HG02763 (cell line): ENCODE results near the gene EEF1A1.
"Not testable (repeated sequence)": the region's sequence is repeated elsewhere in the genome, so short reads cannot be mapped to it uniquely, and the experiment has no call there.

ENCODE experiments used
- ATAC-seq: cut with Tn5 transposase; IDR thresholded peaks from one replicate; pipeline ENCODE4 v1.9.1; 2021; ENCODE audit warnings: mild to moderate bottlenecking, moderate library complexity; ENCODE audit not compliant: unreplicated experiment

Gene EEF1A1

DNA sequence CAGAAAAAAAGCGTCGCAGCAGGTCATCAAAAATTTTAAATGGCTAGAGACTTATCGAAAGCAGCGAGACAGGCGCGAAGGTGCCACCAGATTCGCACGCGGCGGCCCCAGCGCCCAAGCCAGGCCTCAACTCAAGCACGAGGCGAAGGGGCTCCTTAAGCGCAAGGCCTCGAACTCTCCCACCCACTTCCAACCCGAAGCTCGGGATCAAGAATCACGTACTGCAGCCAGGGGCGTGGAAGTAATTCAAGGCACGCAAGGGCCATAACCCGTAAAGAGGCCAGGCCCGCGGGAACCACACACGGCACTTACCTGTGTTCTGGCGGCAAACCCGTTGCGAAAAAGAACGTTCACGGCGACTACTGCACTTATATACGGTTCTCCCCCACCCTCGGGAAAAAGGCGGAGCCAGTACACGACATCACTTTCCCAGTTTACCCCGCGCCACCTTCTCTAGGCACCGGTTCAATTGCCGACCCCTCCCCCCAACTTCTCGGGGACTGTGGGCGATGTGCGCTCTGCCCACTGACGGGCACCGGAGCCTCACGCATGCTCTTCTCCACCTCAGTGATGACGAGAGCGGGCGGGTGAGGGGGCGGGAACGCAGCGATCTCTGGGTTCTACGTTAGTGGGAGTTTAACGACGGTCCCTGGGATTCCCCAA is at the start of gene EEF1A1:
EEF1A1 (minus strand) TSS at position 345 of the 663 bp plus-strand sequence. CDS start 1,006 bp downstream, outside the sequence.
- peak; percentile 70 for ATAC-seq

DNA sequence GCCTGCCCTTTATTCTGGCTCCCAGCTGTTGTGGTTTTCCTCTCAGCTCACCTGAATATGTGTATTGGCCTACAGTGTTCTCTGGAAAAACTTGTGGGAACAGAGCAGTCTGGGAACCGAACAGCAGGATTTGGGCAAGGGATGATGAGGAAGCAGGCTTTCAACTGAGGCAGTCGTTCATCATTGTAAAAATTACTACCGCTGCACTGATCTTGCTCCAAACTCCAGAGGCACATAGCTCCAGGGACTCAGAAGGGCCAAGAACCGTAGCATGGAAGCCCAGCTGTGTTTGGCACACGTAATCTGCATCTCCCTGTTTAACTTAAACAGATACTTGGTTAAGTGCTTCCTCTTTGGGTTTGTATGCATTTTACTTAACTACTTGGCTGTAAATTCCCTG is 48.3 kb upstream of the EEF1A1 start:
- ATAC-seq = no peak

DNA sequence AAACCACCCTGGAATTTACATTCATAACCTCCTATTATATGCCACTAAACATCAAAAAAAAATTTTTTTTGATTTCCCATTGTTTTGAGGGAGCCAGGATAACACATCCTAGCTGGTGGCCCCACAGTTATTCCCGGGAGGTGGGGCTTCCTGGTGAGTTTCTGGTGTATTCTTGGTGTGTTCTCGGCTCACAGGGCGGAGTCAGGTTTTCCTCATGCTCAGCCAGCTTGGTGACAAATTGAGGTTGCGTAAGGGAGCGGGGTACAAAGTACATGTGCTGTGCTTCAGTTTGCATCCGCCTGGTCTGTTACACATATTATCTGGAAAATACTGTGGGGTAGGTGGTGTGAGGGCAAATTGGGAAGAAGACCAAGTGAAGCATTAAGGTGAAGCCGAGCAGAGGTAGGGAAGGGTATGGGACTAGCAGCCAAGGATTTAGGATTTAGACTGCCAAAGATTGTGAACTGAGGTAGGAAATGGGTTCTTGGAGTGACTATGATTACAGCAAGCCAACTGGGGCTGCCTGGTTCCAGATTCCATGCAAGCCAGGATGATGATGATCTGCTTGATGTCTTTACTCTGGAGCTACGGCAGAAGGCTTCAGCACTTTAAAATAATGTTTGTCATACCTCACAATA is 46.2 kb upstream of the EEF1A1 start:
- ATAC-seq = no peak

DNA sequence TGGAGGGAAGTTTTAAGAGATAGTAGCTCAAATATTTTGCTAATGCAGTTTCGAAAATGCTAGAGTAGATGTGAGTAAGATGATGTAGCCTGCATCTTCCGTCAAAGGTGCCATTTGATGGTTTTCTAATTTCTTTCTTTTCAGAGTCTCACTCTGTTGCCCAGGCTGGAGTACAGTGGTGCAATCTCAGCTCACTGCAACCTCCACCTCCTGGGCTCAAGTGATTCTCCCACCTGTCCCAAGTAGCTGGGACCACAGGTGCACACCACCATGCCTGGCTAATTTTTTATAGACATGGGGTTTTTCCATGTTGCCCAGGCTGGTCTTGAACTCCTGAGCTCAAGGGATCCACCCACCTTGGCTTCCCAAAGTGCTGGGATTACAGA is 45.6 kb upstream of the EEF1A1 start:
- ATAC-seq = not testable (repeated sequence)

DNA sequence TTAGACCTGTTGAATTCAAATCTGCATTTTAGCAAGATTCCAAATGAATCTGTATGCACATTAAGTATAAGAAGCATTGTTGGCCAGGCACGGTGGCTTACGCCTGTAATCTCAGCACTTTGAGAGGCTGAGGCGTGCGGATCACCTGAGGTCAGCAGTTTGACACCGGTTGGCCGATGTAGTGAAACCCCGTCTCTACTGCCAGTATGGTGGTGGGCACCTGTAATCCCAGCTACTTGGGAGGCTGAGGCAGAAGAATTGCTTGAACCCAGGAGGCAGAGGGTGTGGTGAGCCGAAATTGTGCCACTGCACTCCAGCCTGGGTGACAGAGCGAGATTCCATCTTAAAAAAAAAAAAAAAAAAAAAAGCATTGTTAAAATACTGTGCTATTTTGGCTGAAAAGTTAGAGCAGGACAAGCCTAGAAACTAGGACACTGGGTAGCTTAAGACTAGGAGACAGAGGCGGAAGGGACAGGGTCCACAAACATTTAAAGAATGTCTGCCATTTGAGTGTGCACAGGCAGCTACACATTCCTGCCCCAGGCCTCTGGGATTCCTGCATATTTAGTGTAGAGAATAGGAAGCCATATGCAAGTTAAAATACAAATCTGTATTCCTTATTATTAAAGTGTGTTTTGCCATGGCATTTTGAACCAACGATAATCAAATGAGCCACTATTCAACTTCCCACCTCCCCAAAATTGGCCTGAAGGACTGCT is 45.1 kb upstream of the EEF1A1 start:
- no peak for ATAC-seq

DNA sequence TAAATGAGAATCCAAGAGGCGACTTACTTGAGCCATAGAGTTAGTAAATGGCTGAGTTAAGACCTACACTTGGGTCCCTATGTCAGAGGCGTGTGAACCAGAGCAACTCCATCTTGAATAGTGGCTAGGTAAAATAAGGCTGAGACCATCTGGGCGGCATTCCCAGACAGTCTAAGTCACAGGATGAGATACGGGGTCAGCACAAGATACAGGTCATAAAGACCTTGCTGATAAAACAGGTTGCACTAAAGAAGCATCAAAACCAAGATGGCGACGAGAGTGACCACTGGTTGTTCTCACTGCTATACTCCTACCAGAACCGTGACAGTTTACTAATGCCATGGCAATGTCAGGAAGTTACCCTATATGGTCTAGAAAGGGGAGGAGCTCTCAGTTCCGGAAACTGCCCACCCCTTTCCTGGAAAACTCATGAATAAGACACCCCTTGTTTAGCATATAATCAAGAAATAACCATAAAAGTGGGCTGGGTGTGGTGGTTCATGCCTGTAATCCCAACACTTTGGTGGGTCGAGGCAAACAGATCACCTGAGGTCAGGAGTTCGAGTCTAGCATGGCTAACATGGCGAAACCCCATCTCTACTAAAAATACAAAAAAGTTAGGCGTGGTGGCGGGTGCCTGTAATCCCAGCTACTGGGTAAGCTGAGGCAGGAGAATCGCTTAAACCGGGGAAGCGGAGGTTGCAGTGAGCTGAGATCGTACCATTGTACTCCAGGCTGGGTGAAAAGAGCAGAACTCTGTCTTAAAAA is 43.9 kb upstream of the EEF1A1 start:
- no peak for ATAC-seq

DNA sequence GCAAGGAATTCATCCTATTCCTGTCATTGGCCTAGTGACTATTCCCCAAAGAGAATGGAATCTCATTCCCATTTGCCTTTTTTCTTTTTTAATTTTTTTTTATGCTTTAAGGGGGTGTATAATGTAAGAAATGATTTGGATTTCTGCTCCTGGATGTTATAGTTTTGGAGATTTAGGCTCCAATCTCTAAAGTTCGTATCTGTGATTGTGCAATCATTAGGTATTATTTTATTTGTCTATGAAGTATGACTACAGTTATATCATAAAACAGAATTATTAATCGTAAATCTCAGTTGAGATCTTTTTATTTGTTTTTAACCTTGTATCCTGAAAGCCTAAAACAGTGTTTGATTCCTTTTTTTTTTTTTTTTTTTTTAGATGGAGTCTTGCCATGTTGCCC is 41.7 kb upstream of the EEF1A1 start:
- no peak for ATAC-seq

DNA sequence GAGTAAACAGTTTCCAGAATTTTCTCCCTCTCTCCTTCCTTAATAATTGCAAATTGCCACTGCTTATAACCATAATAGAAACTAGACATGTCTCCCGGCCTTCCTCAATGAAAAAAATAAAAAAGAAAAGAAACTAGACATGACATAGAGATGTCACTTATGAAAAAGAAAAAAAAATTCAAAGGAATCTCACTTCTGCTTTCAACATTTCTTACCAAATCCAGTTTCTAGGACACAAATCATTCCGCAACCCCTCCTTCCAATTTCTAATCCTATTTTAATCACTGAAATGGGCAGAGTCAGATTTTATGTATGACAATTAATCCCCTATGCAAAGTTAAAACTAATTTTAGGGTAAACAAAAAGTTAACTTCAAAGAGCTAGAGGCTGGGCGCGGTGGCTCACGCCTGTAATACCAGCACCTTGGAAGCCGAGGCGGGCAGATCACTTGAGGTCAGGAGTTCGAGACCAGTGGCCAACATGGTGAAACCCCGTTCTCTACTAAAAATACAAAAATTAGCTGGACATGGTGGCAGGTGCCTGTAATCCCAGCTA is 40.1 kb upstream of the EEF1A1 start:
- peak; percentile 50 for ATAC-seq

DNA sequence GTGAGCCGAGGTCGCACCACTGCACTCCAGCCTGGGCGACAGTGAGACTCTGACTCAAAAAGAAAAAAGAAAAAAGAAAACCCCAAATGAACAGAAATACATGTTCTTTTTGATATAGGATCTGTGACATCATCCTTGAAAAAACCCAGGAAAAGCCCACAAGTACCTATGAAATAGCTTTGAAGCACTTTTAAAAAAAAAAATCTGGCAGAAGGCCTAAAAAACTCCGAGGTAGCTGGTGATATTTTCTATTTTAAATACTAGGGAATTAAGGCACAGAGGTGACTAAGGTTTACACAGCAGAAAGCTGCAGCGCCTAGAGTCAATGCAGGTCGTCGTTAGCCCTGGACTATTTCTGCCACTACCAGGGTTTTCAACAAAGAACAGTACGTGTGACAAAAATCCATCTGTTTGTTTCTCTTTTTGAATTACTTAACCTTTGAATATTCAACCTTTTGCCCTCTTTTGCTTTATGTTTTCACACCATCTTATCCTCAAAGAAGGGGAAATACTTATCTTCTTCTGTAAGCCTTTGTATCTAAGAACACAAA is 39.4 kb upstream of the EEF1A1 start:
- peak; percentile 23 for ATAC-seq

DNA sequence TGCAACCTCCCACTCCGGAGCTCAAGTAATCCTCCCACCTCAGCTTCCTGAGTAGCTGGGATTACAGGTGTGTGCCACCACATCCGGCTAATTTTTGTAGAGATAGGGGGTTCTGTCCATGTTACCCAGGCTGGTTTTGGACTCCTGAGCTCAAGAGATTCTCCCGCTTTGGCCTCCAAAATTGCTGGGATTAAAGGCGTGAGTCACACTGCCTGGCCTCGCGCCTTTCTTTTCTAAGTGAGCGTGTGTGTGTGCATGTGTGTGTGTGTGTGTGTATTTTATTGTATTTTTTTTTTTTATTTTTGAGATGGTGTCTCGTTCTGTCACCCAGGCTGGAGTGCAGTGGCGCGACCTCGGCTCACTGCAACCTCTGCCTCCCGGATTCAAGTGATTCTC is 38.6 kb upstream of the EEF1A1 start:
- not testable (repeated sequence) for ATAC-seq

DNA sequence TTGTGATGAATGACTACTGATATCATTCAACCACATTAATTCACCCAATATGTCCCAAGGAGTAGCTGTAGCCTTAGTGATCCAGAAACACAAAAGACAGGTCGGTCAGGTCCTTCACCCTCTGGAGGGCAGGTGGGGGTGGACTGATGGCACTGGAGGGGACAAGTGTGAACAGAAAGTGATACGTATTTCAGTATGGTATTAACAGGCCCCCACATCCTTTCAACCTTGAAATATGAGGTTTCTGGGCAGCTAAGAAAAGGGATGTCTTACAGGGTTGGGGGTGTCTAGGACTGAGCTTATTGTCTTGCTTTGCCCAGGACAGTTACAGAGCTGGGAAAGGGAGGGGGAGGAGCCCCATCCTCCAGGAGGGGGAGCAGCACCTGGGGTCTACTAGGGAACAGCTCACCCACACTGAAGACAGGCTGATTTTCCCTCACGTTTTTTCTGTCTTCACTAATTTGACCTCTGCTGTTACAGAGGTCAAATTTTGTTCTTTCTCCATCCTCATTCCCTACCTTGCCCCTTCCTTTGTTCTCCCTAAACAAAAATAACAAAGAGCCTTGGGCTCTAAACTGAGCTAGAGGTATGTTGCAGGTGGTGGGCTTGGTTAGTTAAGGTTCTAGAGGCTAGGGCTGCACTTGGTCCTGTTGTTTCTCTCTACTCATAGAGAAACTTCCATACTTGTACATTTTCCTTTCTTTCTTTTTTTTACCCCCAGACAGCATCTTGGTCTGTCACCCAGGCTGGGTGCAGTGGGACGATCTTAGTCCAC is 38.0 kb upstream of the EEF1A1 start:
- ATAC-seq = peak; percentile 42

DNA sequence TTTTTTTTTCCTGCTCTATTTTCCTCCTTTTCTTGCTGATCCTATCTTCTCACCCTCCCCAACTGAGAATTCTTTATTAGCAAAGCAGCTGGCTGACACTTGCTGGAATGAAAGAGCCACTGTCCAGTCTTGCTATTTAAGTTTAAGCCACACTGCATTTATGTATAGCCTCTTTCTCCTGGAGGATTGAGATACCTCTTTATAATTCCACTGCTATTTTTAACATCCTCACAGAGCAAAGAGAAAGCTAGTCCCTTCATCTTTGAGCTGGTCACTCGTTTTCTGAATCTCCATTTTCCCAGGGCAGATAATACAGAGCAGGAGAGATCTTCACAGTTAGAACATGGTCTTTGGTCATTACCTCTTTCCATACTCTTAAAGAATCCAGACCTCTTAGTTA is 36.0 kb upstream of the EEF1A1 start:
- no peak for ATAC-seq

DNA sequence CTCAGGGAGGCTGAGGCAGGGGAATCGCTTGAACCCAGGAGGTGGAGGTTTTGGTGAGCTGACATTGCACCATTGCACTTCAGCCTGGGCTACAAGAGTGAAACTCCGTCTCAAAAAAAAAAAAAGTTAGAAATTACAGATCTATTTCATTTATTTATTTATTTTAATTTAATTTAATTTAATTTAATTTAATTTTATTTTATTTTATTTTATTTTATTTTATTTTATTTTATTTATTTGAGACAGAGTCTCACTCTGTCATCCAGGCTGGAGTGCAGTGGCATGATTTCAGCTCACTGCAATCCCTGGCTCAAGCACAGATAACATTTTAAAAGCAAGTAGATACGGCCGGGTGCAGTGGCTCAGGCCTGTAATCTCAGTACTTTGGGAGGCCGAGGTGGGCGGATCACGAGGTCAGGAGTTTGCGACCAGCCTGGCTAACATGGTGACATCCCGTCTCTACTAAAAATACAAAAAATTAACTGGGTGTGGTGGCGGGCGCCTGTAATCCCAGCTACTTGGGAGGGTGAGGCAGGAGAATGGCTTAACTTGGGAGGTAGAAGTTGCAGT is 34.6 kb upstream of the EEF1A1 start:
- ATAC-seq = not testable (repeated sequence)

DNA sequence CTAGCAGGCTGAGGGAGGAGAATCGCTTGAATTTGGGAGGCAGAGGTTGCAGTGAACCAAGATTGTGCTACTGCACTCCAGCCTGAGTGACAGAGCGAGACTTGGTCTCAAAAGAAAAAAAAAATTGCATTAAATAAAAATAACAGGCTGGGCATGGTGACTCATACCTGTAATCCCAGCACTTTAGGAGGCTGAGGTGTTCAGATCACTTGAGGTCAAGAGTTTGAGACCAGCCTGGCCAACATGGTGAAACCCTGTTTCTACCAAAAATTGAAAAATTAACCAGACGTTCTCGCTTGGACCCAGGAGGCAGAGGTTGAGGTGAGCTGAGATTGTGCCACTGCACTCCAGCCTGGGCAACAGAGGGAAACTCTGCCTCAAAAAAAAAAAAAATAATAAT is 30.3 kb upstream of the EEF1A1 start:
- ATAC-seq = not testable (repeated sequence)

DNA sequence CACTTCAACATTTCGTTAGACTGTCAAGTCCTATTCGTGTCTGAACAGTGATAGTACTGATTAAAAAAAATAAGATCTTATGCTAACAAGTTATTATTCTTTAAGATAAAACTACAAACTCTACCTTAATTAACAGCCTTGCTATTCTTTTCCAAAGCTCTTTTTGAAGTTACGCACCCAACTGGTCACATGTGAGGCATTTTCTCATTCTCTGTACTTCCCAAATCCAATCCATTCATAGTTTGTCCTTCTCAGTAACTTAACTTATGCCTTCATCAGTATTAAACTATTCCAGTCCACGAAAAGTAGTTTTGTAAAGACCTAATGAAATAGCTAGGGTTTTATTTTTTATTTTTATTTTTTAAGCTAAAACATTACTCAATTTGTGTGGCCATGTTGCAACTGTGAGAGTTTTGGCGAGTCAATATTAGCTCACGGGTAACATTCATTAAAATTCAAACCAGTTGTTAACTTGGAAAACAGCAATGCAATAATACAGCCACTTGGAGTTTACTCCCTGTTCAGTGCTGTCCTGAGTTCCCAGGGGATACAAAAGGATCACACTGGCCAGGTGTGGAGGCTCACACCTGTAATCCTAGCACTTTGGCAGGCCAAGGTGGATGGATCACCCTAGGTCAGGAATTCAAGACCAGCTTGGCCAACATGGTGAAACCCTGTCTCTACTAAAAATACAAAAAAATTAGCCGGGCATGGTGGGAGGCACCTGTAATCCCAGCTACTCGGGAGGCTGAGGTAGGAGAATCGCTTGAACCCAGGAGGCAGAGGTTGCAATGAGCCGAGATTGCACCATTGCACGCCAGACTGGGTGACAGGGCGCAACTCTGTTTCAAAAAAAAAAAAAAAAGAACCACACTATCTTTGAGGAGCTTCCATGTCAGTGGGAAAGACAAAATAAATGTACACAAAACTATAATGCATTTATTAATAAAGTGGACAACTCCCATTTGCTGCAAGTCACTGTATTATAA is 27.9 kb upstream of the EEF1A1 start:
- ATAC-seq = no peak

DNA sequence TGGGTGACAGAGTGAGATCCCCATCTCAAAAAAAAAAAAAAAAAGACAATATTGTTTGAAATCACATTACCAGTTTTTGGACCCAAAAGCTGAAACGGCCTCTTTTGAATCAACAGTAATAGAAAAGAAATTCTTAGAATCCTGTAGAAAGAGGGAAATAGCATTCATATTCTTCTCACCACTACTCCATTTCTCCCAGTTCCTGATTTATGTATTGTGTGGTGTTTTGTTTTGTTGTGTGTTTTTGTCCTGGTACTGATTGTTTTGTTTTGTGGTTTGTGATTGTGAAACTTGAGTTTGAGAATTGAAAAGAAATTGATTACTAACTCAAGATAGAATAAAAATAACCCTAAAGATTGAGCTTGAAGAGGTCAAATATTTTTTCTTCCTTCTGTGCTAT is 26.2 kb upstream of the EEF1A1 start:
- ATAC-seq = no peak

DNA sequence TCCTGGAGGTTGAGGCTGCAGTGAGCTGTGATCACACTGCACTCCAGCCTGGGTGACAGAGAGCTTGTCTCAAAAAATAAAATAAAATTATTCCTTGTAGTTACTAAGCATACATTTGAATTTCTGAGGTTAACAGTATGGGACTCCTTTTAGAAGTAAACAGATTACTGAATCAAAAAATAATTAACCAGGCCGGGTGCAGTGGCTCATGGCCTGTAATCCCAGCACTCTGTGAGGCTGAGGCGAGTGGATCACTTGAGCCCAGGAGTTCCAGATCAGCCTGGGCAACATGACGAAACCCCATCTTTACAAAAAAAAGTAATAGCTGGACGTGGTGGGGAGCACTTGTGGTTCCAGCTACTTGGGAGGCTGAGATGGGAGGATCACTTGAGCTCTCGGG is 22.1 kb upstream of the EEF1A1 start:
- no peak for ATAC-seq

DNA sequence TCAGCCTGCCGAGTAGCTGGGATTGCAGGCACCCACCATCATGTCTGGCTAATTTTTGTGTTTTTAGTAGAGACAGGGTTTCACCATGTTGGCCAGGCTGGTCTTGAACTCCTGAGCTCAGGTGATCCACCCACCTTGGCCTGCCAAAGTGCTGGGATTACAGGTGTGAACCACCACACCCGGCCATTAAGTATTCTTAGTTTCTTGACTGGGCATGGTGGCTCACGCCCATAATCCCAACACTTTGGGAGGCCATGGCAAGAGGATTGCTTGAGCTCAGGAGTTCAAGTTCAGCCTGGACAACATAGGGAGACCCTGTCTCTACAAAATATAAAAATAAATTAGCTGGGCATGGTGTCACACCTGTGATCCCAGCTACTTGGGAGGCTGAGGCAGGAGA is 21.6 kb upstream of the EEF1A1 start:
- not testable (repeated sequence) for ATAC-seq
